T-cell (primary cell): ENCODE measurements around the gene THADA. TPM values are rescaled to one million over a fixed set of nuclear protein-coding genes. Genes with fewer than 3 reads are reported as not detected.
"Not testable (repeated sequence)": the region's sequence is repeated elsewhere in the genome, so short reads cannot be mapped to it uniquely, and the experiment has no call there.

Experiments used
- ATAC-seq, 4 experiments: fragments of 200-7000 bp in 3 of 4; fragments of 150-1000 bp in 1 of 4; cut with Tn5 transposase; replicated peaks in 1 of 4; 1 replicate in 3 of 4; 2 replicates in 1 of 4; pipeline ENCODE4 v1.10.0; 2021; ENCODE audit warnings: moderate library complexity in 3 of 4, mild to moderate bottlenecking in 2 of 4, moderate number of reproducible peaks in 1 of 4
- CTCF ChIA-PET, 2 donors: fragments of 300-600 bp; sonication (Branson Sonifier 250); formaldehyde crosslinking; loops; one replicate each; lab custom pipeline; 2022; ENCODE audit warnings: antibody characterized with exemption in 2 of 2; lab: Charles Lee
- POLR2A ChIA-PET, 2 donors: fragments of 300-600 bp; sonication (Branson Sonifier 250); formaldehyde crosslinking; loops; one replicate each; lab custom pipeline; 2022; ENCODE audit warnings: antibody characterized with exemption in 2 of 2; lab: Charles Lee
- DNase-seq, 35 experiments: peaks; one replicate each; pipeline versions ENCODE4 v3.0.0 to v3.0.0-alpha.2; 2013 to 2023
- H3K27ac ChIP-seq: one replicate; pipeline ENCODE4 v1.5.1; 2013; ENCODE audit warnings: low read length
- H3K27me3 ChIP-seq, 2 experiments: replicated peaks in 1 of 2; 1 replicate in 1 of 2; 2 replicates in 1 of 2; pipeline versions ENCODE4 v1.6.1 to v1.7.0; 2013; ENCODE audit warnings: low read length in 1 of 2, mixed read lengths in 1 of 2; ENCODE audit not compliant: control insufficient read depth in 2 of 2, insufficient read depth in 2 of 2; ENCODE audit errors: extremely low read depth in 1 of 2
- H3K36me3 ChIP-seq, 2 donors: 1 replicate in 1 of 2; 2 replicates in 1 of 2; pipeline versions ENCODE4 v1.6.1 to v1.7.0; 2013; ENCODE audit warnings: low read length in 1 of 2; ENCODE audit not compliant: control insufficient read depth in 2 of 2, insufficient read depth in 1 of 2; ENCODE audit errors: extremely low read depth in 1 of 2
- H3K4me1 ChIP-seq, 2 experiments: 1 replicate in 1 of 2; 2 replicates in 1 of 2; pipeline versions ENCODE4 v1.6.1 to v1.7.0; 2013; ENCODE audit warnings: low read length in 2 of 2, mixed read lengths in 1 of 2; ENCODE audit not compliant: insufficient read depth in 2 of 2, control insufficient read depth in 1 of 2; ENCODE audit errors: extremely low read depth in 1 of 2
- H3K4me3 ChIP-seq, 2 donors: 1 replicate in 1 of 2; 2 replicates in 1 of 2; pipeline versions ENCODE4 v1.5.1 to v1.7.0; 2013; ENCODE audit warnings: mild to moderate bottlenecking in 2 of 2, low read length in 1 of 2, moderate library complexity in 1 of 2; ENCODE audit not compliant: control insufficient read depth in 1 of 2; ENCODE audit errors: extremely low read depth in 1 of 2
- H3K9me3 ChIP-seq: 2 replicates; pipeline ENCODE4 v1.7.0; 2013
- H3K27ac Mint-ChIP-seq, 2 donors: one replicate each; pipeline ENCODE4 v1.8.0; 2020 to 2021; ENCODE audit warnings: mild to moderate bottlenecking in 2 of 2, mixed read lengths in 2 of 2
- H3K27me3 Mint-ChIP-seq, 2 donors: one replicate each; pipeline ENCODE4 v1.8.0; 2021 to 2022; ENCODE audit warnings: mixed read lengths in 2 of 2
- H3K36me3 Mint-ChIP-seq: one replicate; pipeline ENCODE4 v1.8.0; 2021; ENCODE audit warnings: mixed read lengths
- H3K4me1 Mint-ChIP-seq, 3 donors: one replicate each; pipeline ENCODE4 v1.8.0; 2020 to 2022; ENCODE audit warnings: mixed read lengths in 3 of 3, mild to moderate bottlenecking in 1 of 3
- H3K4me3 Mint-ChIP-seq, 3 donors: one replicate each; pipeline ENCODE4 v1.8.0; 2020 to 2022; ENCODE audit warnings: mild to moderate bottlenecking in 3 of 3, mixed read lengths in 3 of 3, moderate library complexity in 3 of 3
- H3K9me3 Mint-ChIP-seq, 3 donors: one replicate each; pipeline ENCODE4 v1.8.0; 2020 to 2022; ENCODE audit warnings: mixed read lengths in 3 of 3
- WGBS: methylation state at CpG from one replicate; pipeline ENCODE4 v1.1.5; 2013; ENCODE audit warnings: missing lambda C conversion rate; ENCODE audit not compliant: insufficient coverage; 5-methylcytosine and 5-hydroxymethylcytosine counted together
- total RNA-seq, 35 experiments: library from RNA in 6 of 35; stranded (reverse) in 6 of 35; fragments of 120-200 nt in 1 of 35; gene quantifications; one replicate each; pipeline versions ENCODE4 v1.2.1 to v1.2.4 and lab custom pipeline; 2013 to 2026

The THADA gene
- total RNA-seq, 5 donors from 2014 or later (not counting 1 experiment from before 2014, with no cell fraction given) = 36.4 to 50.5 (median 40.6) TPM

DNA sequence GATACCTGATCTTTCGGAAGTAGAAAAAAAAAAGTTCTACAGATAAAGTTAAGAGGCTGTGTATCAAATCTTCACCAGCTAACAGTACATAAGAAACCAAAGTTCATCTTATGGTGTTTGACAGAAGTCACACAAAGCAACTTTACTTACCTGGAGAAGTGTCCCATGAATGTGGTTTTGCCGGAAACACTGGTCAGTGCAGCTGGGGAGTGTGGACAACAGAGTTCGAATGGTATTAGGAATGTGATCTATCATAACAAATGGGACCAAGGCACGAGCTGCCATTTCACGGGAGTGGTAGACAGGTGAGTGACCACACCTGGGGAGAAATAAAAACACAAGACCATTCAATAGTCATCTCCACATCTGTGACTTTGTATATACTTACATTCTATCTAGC is 198.0 kb downstream of the THADA start:
- H3K4me1 Mint-ChIP-seq = peaks cover 0 to 6% (median 2%) of the 10 kb centered on the region in 3 donors
- Histone ChIP-seq H3K9me3 (no peaks in the 10 kb centered on the region), H3K27me3 (no peaks in the 10 kb centered on the region), H3K4me3 (no peak overlapping the region), H3K4me1 (no peaks in the 10 kb centered on the region), H3K36me3 (peaks cover 2 to 38% of the 10 kb centered on the region in 2 donors), H3K27ac (no peak overlapping the region)
- no peaks in the 10 kb centered on the region for H3K27me3 Mint-ChIP-seq
- H3K27ac Mint-ChIP-seq = no peak overlapping the region
- CTCF ChIA-PET = no interaction called here
- POLR2A ChIA-PET = interaction anchor here in 1 of 2 donors (0.5 kb wide), 1 partner anchor 179 kb away, joined by 4 read pairs; no protein-coding TSS in a partner anchor
- no peak overlapping the region for H3K4me3 Mint-ChIP-seq
- WGBS = no CpG with 5 or more reads among the region's 5 CpGs
- H3K9me3 Mint-ChIP-seq = no peaks in the 10 kb centered on the region
- no peak for DNase-seq
- peaks cover 64% of the 10 kb centered on the region for H3K36me3 Mint-ChIP-seq
- no peak for ATAC-seq

DNA sequence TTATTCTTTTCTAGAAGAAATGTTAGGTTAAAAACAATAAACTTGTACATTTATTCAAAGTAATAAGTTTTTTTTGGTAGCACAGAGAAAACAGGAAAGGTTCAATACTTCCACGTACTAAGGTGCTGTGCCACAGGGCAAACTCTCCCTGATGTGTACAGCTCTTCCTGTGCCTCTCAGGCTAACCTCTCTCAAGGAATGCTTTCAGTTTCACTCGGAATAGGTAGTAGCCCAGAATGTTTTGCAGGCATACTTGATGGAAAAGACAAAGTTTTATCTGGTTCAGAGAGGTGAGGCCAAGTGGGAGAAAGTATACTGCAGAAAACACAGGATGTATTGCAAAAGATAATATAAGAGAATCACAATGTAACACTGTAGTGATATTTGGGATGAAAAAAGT is 198.4 kb downstream of the THADA start:
- Mint-ChIP-seq H3K4me1 (peaks cover 0 to 2% (median 2%) of the 10 kb centered on the region in 3 donors), H3K27ac (no peak overlapping the region), H3K9me3 (no peaks in the 10 kb centered on the region), H3K27me3 (no peaks in the 10 kb centered on the region), H3K4me3 (no peak overlapping the region), H3K36me3 (peaks cover 65% of the 10 kb centered on the region)
- H3K4me3 ChIP-seq = no peak overlapping the region
- WGBS = 67% methylated on average over 1 of the region's 2 CpGs
- DNase-seq (no peak), ATAC-seq (no peak)
- POLR2A ChIA-PET = no interaction called here
- CTCF ChIA-PET = no interaction called here
- no peaks in the 10 kb centered on the region for H3K9me3 ChIP-seq
- peaks cover 2 to 38% of the 10 kb centered on the region in 2 donors for H3K36me3 ChIP-seq
- H3K27me3 ChIP-seq = no peaks in the 10 kb centered on the region
- no peak overlapping the region for H3K27ac ChIP-seq
- H3K4me1 ChIP-seq = no peaks in the 10 kb centered on the region

DNA sequence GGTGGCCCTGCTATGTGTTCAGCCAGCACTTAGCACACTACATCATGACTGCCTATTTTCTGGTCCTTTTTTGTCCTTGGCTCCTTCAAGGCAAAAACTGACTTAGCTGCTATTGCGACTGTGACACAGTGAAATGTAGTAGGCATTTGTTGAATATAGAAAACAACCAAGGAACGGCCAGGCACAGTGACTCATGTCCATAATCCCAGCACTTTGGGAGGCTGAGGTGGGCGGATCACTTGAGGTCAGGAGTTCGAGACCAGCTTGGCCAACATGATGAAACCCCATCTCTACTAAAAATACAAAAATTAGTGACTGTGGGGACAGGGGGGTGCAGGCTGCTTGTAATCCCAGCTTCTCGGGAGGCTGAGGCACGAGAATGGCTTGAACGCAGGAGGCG is 199.5 kb downstream of the THADA start:
- peaks cover 2 to 38% of the 10 kb centered on the region in 2 donors for H3K36me3 ChIP-seq
- H3K27me3 ChIP-seq, H3K27ac Mint-ChIP-seq, H3K4me3 ChIP-seq, H3K27ac ChIP-seq, POLR2A ChIA-PET, H3K9me3 Mint-ChIP-seq, H3K4me3 Mint-ChIP-seq, CTCF ChIA-PET, H3K27me3 Mint-ChIP-seq, H3K4me1 ChIP-seq, H3K4me1 Mint-ChIP-seq, ATAC-seq, DNase-seq, H3K9me3 ChIP-seq: not testable (repeated sequence)
- whole genome bisulfite sequencing = 100% methylated on average over 1 of the region's 8 CpGs
- H3K36me3 Mint-ChIP-seq = peaks cover 63% of the 10 kb centered on the region

DNA sequence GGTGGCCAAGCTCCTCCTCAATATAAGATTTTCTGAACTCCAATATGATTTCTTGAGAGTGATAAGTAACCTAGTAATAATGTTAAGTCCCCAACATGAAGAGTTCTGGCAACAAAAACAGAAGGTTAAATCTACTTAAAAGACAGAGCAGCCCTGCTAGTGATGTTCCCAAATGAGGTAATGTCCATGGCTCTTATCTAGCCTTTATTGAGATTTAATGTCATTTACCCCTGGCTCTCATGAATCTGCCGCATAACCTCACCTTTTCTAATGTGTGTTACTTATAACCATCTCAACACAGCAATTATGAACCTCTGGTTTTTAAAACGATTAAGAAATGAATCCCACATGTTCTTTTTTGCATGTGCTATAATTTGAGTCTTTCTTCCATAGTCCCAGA is 201.9 kb downstream of the THADA start:
- CTCF ChIA-PET = no interaction called here
- no peak for ATAC-seq

DNA sequence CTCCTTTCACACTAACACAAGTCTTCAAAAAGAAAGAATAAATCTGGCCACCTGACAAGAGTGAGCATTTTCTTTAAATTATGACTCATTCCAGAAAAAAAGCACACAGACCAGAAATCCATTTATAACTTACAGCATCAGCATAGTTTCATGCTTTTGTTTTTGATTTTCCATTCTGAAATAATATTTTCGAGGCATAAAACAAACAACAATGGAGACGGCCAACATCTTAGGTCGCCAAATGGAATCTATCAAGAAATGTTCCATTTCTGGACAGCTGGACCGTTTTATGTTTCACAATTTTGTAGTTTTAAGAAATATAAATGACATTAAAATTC is 204.0 kb downstream of the THADA start:
- Mint-ChIP-seq H3K4me3 (no peak overlapping the region), H3K36me3 (peaks cover 42% of the 10 kb centered on the region), H3K4me1 (peaks cover 22 to 28% (median 26%) of the 10 kb centered on the region in 3 donors), H3K9me3 (no peaks in the 10 kb centered on the region), H3K27ac (no peak overlapping the region), H3K27me3 (no peaks in the 10 kb centered on the region)
- CTCF ChIA-PET = no interaction called here
- POLR2A ChIA-PET = no interaction called here
- Histone ChIP-seq H3K4me3 (no peak overlapping the region), H3K27ac (no peak overlapping the region), H3K27me3 (no peaks in the 10 kb centered on the region), H3K9me3 (no peaks in the 10 kb centered on the region), H3K36me3 (peaks cover 2 to 25% of the 10 kb centered on the region in 2 donors), H3K4me1 (peaks cover 2 to 6% of the 10 kb centered on the region in 2 experiments)
- WGBS = 100% methylated on average over 1 of the region's 4 CpGs
- ATAC-seq (no peak), DNase-seq (no peak)

More for the DNA sequence above, 201.9 kb downstream of the THADA start:
- peaks cover 62% of the 10 kb centered on the region for H3K36me3 Mint-ChIP-seq
- no peak overlapping the region for H3K27ac Mint-ChIP-seq
- no peak overlapping the region for H3K4me3 Mint-ChIP-seq
- Histone ChIP-seq H3K27me3 (no peaks in the 10 kb centered on the region), H3K4me1 (no peaks in the 10 kb centered on the region), H3K9me3 (no peaks in the 10 kb centered on the region), H3K27ac (no peak overlapping the region), H3K4me3 (no peak overlapping the region), H3K36me3 (peaks cover 2 to 38% of the 10 kb centered on the region in 2 donors)
- H3K4me1 Mint-ChIP-seq = peaks cover 7 to 8% (median 7%) of the 10 kb centered on the region in 3 donors
- H3K9me3 Mint-ChIP-seq = no peaks in the 10 kb centered on the region
- POLR2A ChIA-PET = no interaction called here
- no peak for DNase-seq
- no peaks in the 10 kb centered on the region for H3K27me3 Mint-ChIP-seq
- WGBS = no CpG with 5 or more reads among the region's 2 CpGs

DNA sequence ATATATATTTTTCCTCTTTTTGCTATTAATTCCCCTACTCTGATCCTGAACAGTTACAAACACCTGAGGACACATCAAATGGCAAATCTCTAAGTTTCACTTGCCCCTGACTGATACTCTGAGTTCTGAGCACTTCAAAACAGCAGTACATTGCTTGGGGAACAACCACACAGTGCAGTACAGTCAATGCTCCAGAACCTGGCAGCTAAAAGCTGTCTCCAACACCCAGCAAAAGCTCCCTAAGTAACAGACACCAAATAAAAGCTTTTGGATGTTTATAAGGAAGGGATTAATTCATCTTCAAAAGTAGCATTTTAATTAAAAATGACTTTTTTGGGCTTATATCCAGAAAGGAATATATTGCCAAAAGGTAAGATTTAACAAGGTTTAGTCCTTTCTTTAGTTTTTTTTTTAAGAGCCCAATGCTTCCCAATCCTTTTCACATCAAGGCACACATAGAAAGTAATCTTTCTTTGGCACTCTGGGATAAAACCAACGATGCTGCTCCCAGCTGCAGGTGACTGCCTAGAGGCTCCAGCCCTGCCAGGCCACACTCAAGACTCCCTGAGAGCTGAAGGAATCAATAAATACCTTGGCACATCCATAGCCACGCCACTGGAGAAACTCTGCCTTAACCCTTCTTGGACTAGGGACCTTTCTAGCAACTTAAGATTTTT is 204.5 kb downstream of the THADA start:
- Mint-ChIP-seq H3K4me1 (peaks cover 22 to 29% (median 27%) of the 10 kb centered on the region in 3 donors), H3K27ac (no peak overlapping the region), H3K27me3 (no peaks in the 10 kb centered on the region), H3K9me3 (no peaks in the 10 kb centered on the region), H3K4me3 (no peak overlapping the region), H3K36me3 (peaks cover 41% of the 10 kb centered on the region)
- ATAC-seq = no peak
- H3K36me3 ChIP-seq = peaks cover 2 to 21% of the 10 kb centered on the region in 2 donors
- no peak for DNase-seq
- no peak overlapping the region for H3K4me3 ChIP-seq
- ChIA-PET POLR2A (interaction anchor here in 1 of 2 donors (0.5 kb wide), 1 partner anchor 863 kb away, joined by 4 read pairs; no protein-coding TSS in a partner anchor), CTCF (no interaction called here)
- 100% methylated on average over 1 of the region's 2 CpGs for WGBS
- no peaks in the 10 kb centered on the region for H3K9me3 ChIP-seq
- no peak overlapping the region for H3K27ac ChIP-seq
- H3K27me3 ChIP-seq = no peaks in the 10 kb centered on the region
- H3K4me1 ChIP-seq = peaks cover 2 to 9% of the 10 kb centered on the region in 2 experiments
